ENCODE measurements around the gene FAM98B. TPM values are rescaled to one million over a fixed set of nuclear protein-coding genes. Genes with fewer than 3 reads are reported as not detected.

FAM98B gene
- total RNA-seq, 4 donors from 2014 or later = 9.3 to 12.6 (median 10.9) TPM

- Histone ChIP-seq H3K9me3 (no peaks in the 10 kb centered on the region), H3K4me1 (no peaks in the 10 kb centered on the region), H3K4me3 (replicated peaks in 1 of 3) (no peak overlapping the region), H3K36me3 (no peaks in the 10 kb centered on the region), H3K27me3 (no peaks in the 10 kb centered on the region), H3K27ac (no peak overlapping the region)
- intact Hi-C loops (cut with DNase I) = loop anchor here (10.0 kb wide), 1 partner anchor 60 kb away; no protein-coding TSS in a partner anchor
- TF ChIP-seq POLR2A (IDR thresholded peaks at IDR 0.05) = no peak
- peak in 5 of 6 experiments; percentile 31 to 57 (median 47) for TF ChIP-seq CTCF (IDR thresholded peaks at IDR 0.05)
- peak; percentile 47 to 51 for DNase-seq
These were observed 39.6 kb upstream of the FAM98B start for GRCh38 chr15:38414357-38414756.

- Histone ChIP-seq H3K4me1 (no peaks in the 10 kb centered on the region), H3K4me3 (replicated peaks in 1 of 3) (no peak overlapping the region), H3K36me3 (no peaks in the 10 kb centered on the region), H3K27me3 (no peaks in the 10 kb centered on the region), H3K27ac (no peak overlapping the region), H3K9me3 (no peaks in the 10 kb centered on the region)
- intact Hi-C loops (cut with DNase I) = no loop called here
- WGBS, 2 donors = 61 to 88% methylated on average over 4 of the region's 4 CpGs
- TF ChIP-seq POLR2A (IDR thresholded peaks at IDR 0.05) (no peak), CTCF (IDR thresholded peaks at IDR 0.05) (no peak)
- no peak for DNase-seq
These were observed 32.7 kb upstream of the FAM98B start for GRCh38 chr15:38421069-38421690.

GRCh38 chr15:38424101-38424552 lies 29.8 kb upstream of the FAM98B start:
- no peak overlapping the region for H3K27ac ChIP-seq
- no peak overlapping the region for H3K4me3 ChIP-seq (replicated peaks in 1 of 3)
- intact Hi-C loops (cut with DNase I) = no loop called here
- no peaks in the 10 kb centered on the region for H3K9me3 ChIP-seq
- no peak for DNase-seq
- 70 to 74% methylated on average over 4 of the region's 4 CpGs for WGBS, 2 donors
- H3K27me3 ChIP-seq = no peaks in the 10 kb centered on the region
- H3K4me1 ChIP-seq = no peaks in the 10 kb centered on the region
- no peaks in the 10 kb centered on the region for H3K36me3 ChIP-seq
- no peak for TF ChIP-seq CTCF (IDR thresholded peaks at IDR 0.05)
- TF ChIP-seq POLR2A (IDR thresholded peaks at IDR 0.05) = no peak

- TF ChIP-seq POLR2A (IDR thresholded peaks at IDR 0.05) (no peak), CTCF (IDR thresholded peaks at IDR 0.05) (no peak)
- Histone ChIP-seq H3K36me3 (no peaks in the 10 kb centered on the region), H3K9me3 (no peaks in the 10 kb centered on the region), H3K27ac (no peak overlapping the region), H3K4me1 (no peaks in the 10 kb centered on the region), H3K4me3 (replicated peaks in 1 of 3) (no peak overlapping the region), H3K27me3 (no peaks in the 10 kb centered on the region)
- 86 to 91% methylated on average over 1 of the region's 1 CpG for WGBS, 2 donors
- intact Hi-C loops (cut with DNase I) = no loop called here
- DNase-seq = no peak
These were observed 28.7 kb upstream of the FAM98B start for GRCh38 chr15:38425269-38425668.

GRCh38 chr15:38427380-38427779 lies 26.5 kb upstream of the FAM98B start:
- no peaks in the 10 kb centered on the region for H3K9me3 ChIP-seq
- TF ChIP-seq POLR2A (IDR thresholded peaks at IDR 0.05) = no peak
- no peak for TF ChIP-seq CTCF (IDR thresholded peaks at IDR 0.05)
- no peaks in the 10 kb centered on the region for H3K27me3 ChIP-seq
- no peak overlapping the region for H3K4me3 ChIP-seq (replicated peaks in 1 of 3)
- H3K27ac ChIP-seq = no peak overlapping the region
- no peaks in the 10 kb centered on the region for H3K36me3 ChIP-seq
- DNase-seq = no peak
- intact Hi-C loops (cut with DNase I) = no loop called here
- H3K4me1 ChIP-seq = no peaks in the 10 kb centered on the region
- 93 to 96% methylated on average over 1 of the region's 1 CpG for WGBS, 2 donors
